DND-41 (cell line): Measurements from ENCODE around the gene TGM6.

Source experiments
- CTCF ChIP-seq: IDR thresholded peaks from 2 replicates; pipeline ENCODE4 v1.5.1; 2012; ENCODE audit warnings: borderline replicate concordance, low read length, moderate library complexity, mild to moderate bottlenecking; ENCODE audit not compliant: poor library complexity, severe bottlenecking; ENCODE audit errors: extremely low read depth
- EZH2 ChIP-seq: IDR thresholded peaks from 3 replicates; pipeline ENCODE4 v1.6.1; 2012; ENCODE audit warnings: borderline replicate concordance, low read depth, mild to moderate bottlenecking, moderate library complexity, low read length, inconsistent platforms; ENCODE audit not compliant: severe bottlenecking

GRCh38 chr20:2420510-2420909 lies 39.8 kb downstream of the TGM6 start:
- TF ChIP-seq CTCF (no peak), EZH2 (no peak)
